Measurements from ENCODE around the gene UST.

GRCh38 chr6:148836751-148837150 lies 89.9 kb downstream of the UST start:
- TF ChIP-seq POLR2AphosphoS5 (IDR thresholded peaks at IDR 0.05) (no peak), POLR2A (IDR thresholded peaks at IDR 0.05) (no peak)
- TF ChIP-seq, protein P1, sequence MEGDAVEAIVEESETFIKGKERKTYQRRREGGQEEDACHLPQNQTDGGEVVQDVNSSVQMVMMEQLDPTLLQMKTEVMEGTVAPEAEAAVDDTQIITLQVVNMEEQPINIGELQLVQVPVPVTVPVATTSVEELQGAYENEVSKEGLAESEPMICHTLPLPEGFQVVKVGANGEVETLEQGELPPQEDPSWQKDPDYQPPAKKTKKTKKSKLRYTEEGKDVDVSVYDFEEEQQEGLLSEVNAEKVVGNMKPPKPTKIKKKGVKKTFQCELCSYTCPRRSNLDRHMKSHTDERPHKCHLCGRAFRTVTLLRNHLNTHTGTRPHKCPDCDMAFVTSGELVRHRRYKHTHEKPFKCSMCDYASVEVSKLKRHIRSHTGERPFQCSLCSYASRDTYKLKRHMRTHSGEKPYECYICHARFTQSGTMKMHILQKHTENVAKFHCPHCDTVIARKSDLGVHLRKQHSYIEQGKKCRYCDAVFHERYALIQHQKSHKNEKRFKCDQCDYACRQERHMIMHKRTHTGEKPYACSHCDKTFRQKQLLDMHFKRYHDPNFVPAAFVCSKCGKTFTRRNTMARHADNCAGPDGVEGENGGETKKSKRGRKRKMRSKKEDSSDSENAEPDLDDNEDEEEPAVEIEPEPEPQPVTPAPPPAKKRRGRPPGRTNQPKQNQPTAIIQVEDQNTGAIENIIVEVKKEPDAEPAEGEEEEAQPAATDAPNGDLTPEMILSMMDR (IDR thresholded peaks at IDR 0.05), result no peak
